ENCODE data around the gene GDPD4.

GDPD4 gene

GRCh38 chr11:77209663-77210062 is 91.8 kb downstream of the GDPD4 start:
- Histone ChIP-seq H3K27me3 (ENCODE audit: low read length) (no peaks in the 10 kb centered on the region), H3K27ac (ENCODE audit: low read depth, low read length) (no peak overlapping the region), H4K20me1 (ENCODE audit: low read depth, low read length) (no peaks in the 10 kb centered on the region), H3K4me2 (ENCODE audit: low read depth, low read length, poor library complexity, severe bottlenecking) (no peak overlapping the region), H3K9me2 (replicated peaks; ENCODE audit: insufficient read depth, low read length) (no peaks in the 10 kb centered on the region), H3K9ac (ENCODE audit: low read length) (no peak overlapping the region), H3F3A (ENCODE audit: insufficient read depth) (no peaks in the 10 kb centered on the region), H3K4me3 (ENCODE audit: insufficient read depth, low read length, poor library complexity, severe bottlenecking) (no peak overlapping the region), H3K9me3 (ENCODE audit: insufficient read depth, low read length) (no peaks in the 10 kb centered on the region), H2AFZ (ENCODE audit: low read depth, low read length, severe bottlenecking) (no peak overlapping the region), H3K79me2 (ENCODE audit: insufficient read depth, low read length) (no peaks in the 10 kb centered on the region), H3K36me3 (ENCODE audit: low read length) (no peaks in the 10 kb centered on the region)
- no peak for TF ChIP-seq EZH2phosphoT487 (conservative IDR thresholded peaks at IDR 0.05; ENCODE audit: low read length)
- TF ChIP-seq CTCF (IDR thresholded peaks at IDR 0.05; ENCODE audit: insufficient read depth, low read length, poor library complexity, severe bottlenecking) = no peak

DNA sequence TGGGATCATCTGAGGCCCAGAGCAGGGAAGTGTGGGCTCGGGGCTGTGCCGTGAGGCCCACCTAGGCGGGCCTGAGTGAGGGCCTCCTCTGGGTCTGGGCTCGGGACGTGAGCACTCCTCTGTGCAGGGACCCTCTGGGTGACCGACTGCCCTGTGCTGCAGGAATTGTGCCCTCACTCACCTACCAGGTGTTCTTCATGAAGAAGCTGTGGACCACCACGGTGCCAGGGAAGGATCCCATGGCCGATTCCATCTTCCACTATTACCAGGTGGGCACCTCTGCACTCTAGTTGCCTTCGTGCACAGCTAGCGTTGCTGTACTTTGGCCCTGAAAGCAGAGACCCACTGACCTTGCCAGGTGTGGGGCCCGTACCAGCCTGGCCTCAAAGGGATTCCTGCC is 93.0 kb downstream of the GDPD4 start:
- Histone ChIP-seq H3K36me3 (ENCODE audit: low read length) (no peaks in the 10 kb centered on the region), H3K9me2 (replicated peaks; ENCODE audit: insufficient read depth, low read length) (no peaks in the 10 kb centered on the region), H3K9me3 (ENCODE audit: insufficient read depth, low read length) (no peaks in the 10 kb centered on the region), H2AFZ (ENCODE audit: low read depth, low read length, severe bottlenecking) (no peak overlapping the region), H3K9ac (ENCODE audit: low read length) (no peak overlapping the region), H4K20me1 (ENCODE audit: low read depth, low read length) (no peaks in the 10 kb centered on the region), H3K4me3 (ENCODE audit: insufficient read depth, low read length, poor library complexity, severe bottlenecking) (no peak overlapping the region), H3K27me3 (ENCODE audit: low read length) (no peaks in the 10 kb centered on the region), H3F3A (ENCODE audit: insufficient read depth) (no peaks in the 10 kb centered on the region), H3K27ac (ENCODE audit: low read depth, low read length) (no peak overlapping the region), H3K4me2 (ENCODE audit: low read depth, low read length, poor library complexity, severe bottlenecking) (no peak overlapping the region), H3K79me2 (ENCODE audit: insufficient read depth, low read length) (no peaks in the 10 kb centered on the region)
- TF ChIP-seq EZH2phosphoT487 (conservative IDR thresholded peaks at IDR 0.05; ENCODE audit: low read length) (no peak), CTCF (IDR thresholded peaks at IDR 0.05; ENCODE audit: insufficient read depth, low read length, poor library complexity, severe bottlenecking) (no peak)

DNA sequence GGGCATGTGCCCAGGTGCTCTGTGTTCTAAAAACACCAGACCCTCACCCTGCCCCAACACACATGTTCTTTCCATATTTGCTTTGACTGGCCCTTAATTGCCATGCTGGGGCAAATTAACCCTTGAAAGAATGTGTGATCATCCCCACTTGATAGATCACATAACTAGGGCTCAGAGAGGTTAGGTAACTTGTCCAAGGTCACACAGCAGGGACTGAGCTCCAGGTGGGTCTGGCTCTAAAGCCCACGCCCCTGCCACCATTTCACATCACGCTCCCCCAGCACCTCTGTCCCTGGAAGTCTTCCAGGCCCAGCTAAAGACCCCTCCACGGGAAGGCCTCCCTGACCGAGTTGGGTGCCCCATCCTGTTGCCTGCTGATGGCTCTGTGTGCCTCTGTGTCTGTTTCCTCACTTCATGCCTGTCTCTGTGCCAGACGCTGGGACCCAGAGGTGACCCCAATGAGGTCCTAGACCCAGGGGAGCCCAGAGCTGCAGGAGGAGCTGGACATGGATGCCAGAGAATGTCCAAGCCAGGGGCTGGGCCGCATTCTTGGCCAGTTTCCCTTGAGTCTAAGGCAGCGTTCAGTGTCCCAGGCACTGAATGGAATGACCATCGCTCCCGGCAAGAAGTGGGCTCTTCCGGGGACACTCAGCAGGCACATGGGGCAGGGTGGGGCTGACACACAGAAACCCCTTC is 93.7 kb downstream of the GDPD4 start:
- Histone ChIP-seq H3K79me2 (ENCODE audit: insufficient read depth, low read length) (no peaks in the 10 kb centered on the region), H3K4me2 (ENCODE audit: low read depth, low read length, poor library complexity, severe bottlenecking) (no peak overlapping the region), H3K9me3 (ENCODE audit: insufficient read depth, low read length) (no peaks in the 10 kb centered on the region), H2AFZ (ENCODE audit: low read depth, low read length, severe bottlenecking) (no peak overlapping the region), H3K4me3 (ENCODE audit: insufficient read depth, low read length, poor library complexity, severe bottlenecking) (no peak overlapping the region), H3K9me2 (replicated peaks; ENCODE audit: insufficient read depth, low read length) (no peaks in the 10 kb centered on the region), H3K27me3 (ENCODE audit: low read length) (no peaks in the 10 kb centered on the region), H3K36me3 (ENCODE audit: low read length) (no peaks in the 10 kb centered on the region), H3K27ac (ENCODE audit: low read depth, low read length) (no peak overlapping the region), H3F3A (ENCODE audit: insufficient read depth) (no peaks in the 10 kb centered on the region), H4K20me1 (ENCODE audit: low read depth, low read length) (no peaks in the 10 kb centered on the region), H3K9ac (ENCODE audit: low read length) (no peak overlapping the region)
- TF ChIP-seq CTCF (IDR thresholded peaks at IDR 0.05; ENCODE audit: insufficient read depth, low read length, poor library complexity, severe bottlenecking) = no peak
- no peak for TF ChIP-seq EZH2phosphoT487 (conservative IDR thresholded peaks at IDR 0.05; ENCODE audit: low read length)

Measured in SU-DHL-6 (cell line).